Erythroblast (primary cell): ENCODE data around the gene CCDC40.

Experiments
- DNase-seq, 2 experiments: peaks; one replicate each; lab custom pipeline; 2025; lab: John Stamatoyannopoulos, UW
- GATA1 ChIP-seq: IDR thresholded peaks from 2 replicates; pipeline ENCODE4 v1.6.1; 2011; ENCODE audit warnings: low read depth, mild to moderate bottlenecking, control low read depth, low read length, moderate library complexity
- POLR2A ChIP-seq: IDR thresholded peaks from 2 replicates; pipeline ENCODE4 v1.6.1; 2011; ENCODE audit warnings: mild to moderate bottlenecking, low read length

The CCDC40 gene

GRCh38 chr17:80116921-80117380, 80.5 kb downstream of the CCDC40 start:
- TF ChIP-seq POLR2A = no peak
- no peak for TF ChIP-seq GATA1
- no peak for DNase-seq

- DNase-seq = no peak
- no peak for TF ChIP-seq POLR2A
- TF ChIP-seq GATA1 = no peak
These were observed 81.3 kb downstream of the CCDC40 start for GRCh38 chr17:80117491-80118401.

- DNase-seq = no peak
- TF ChIP-seq GATA1 (no peak), POLR2A (no peak)
These were observed 82.3 kb downstream of the CCDC40 start for GRCh38 chr17:80118601-80119270.

- no peak for DNase-seq
- TF ChIP-seq GATA1 = no peak
- no peak for TF ChIP-seq POLR2A
These were observed 82.9 kb downstream of the CCDC40 start for GRCh38 chr17:80119271-80119791.

- TF ChIP-seq POLR2A (no peak), GATA1 (no peak)
- no peak for DNase-seq
These were observed 83.4 kb downstream of the CCDC40 start for GRCh38 chr17:80119839-80120238.

GRCh38 chr17:80122026-80122575, 85.7 kb downstream of the CCDC40 start:
- TF ChIP-seq GATA1 = no peak
- TF ChIP-seq POLR2A = no peak
- DNase-seq = no peak

GRCh38 chr17:80122926-80123505, 86.6 kb downstream of the CCDC40 start:
- TF ChIP-seq POLR2A (no peak), GATA1 (no peak)
- no peak for DNase-seq

GRCh38 chr17:80123791-80124190, 87.3 kb downstream of the CCDC40 start:
- no peak for DNase-seq
- TF ChIP-seq GATA1 (no peak), POLR2A (no peak)

- TF ChIP-seq GATA1 (no peak), POLR2A (no peak)
- DNase-seq = no peak
These were observed 88.0 kb downstream of the CCDC40 start for GRCh38 chr17:80124351-80124981.

GRCh38 chr17:80125656-80126448, 89.4 kb downstream of the CCDC40 start:
- TF ChIP-seq GATA1 (no peak), POLR2A (no peak)
- no peak for DNase-seq

GRCh38 chr17:80126449-80126715, 89.9 kb downstream of the CCDC40 start:
- TF ChIP-seq GATA1 = no peak
- TF ChIP-seq POLR2A = no peak
- no peak for DNase-seq

GRCh38 chr17:80129006-80129565, 92.6 kb downstream of the CCDC40 start:
- TF ChIP-seq POLR2A = no peak
- TF ChIP-seq GATA1 = no peak
- no peak for DNase-seq

- no peak for DNase-seq
- TF ChIP-seq POLR2A (no peak), GATA1 (no peak)
These were observed 94.5 kb downstream of the CCDC40 start for GRCh38 chr17:80130992-80131391.
